ENCODE results near the gene MUS81. TPM values are rescaled to one million over a fixed set of nuclear protein-coding genes. Genes with fewer than 3 reads are reported as not detected.

Gene MUS81
- total RNA-seq (10 to 100 TPM; 37.7 to 39.2 TPM), total RNA-seq (28.4 to 115 (median 75.9) reads per million in 172 experiments)
- 44.0 TPM for polyA plus RNA-seq (2013, experiment 1 of 2)
- polyA plus RNA-seq (2013, experiment 2 of 2) = 56.4 TPM

DNA sequence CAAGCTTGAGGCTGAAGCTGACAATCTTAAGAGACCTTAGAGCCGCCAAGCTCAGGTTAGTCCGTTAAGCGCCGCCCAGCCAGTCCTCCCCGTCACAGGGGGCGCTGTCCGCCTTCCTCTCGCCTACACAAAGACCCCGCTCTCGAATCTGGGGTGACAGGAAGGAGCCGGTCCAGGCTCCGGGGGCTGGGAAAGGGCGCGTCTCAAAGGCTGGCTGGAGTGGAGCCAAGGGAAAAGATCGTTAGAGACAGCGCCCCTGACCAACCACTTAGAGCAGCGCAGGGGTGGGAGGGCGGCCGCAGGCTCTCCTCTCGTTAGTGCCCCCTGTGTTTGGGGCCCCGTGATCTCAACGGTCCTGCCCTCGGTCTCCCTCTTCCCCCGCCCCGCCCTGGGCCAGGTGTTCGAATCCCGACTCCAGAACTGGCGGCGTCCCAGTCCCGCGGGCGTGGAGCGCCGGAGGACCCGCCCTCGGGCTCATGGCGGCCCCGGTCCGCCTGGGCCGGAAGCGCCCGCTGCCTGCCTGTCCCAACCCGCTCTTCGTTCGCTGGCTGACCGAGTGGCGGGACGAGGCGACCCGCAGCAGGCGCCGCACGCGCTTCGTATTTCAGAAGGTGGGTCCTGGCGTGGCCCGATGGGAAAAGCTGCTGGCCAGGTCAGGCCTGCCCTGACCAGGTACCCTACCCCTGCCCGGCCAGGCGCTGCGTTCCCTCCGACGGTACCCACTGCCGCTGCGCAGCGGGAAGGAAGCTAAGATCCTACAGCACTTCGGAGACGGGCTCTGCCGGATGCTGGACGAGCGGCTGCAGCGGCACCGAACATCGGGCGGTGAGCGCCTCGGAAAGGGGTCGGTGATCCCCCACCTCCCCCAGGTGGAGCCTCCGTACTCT, at the start of gene MUS81:
Gene MUS81, plus strand, starts transcription at position 156 of the 887 bp plus-strand sequence. Its CDS starts 321 bp downstream, at position 477.
- DNase-seq = peak; percentile 92 to 99 (median 96)
- peak within 1 kb of the TSS; percentile 92 to 96 for H3K27ac ChIP-seq (ENCODE audit: low read depth in 1 of 2, low read length in 2 of 2)
- H3K36me3 ChIP-seq (ENCODE audit: insufficient read depth, low read length) = peaks cover 52% of the 10 kb centered on the region
- Mint-ChIP-seq H3K27ac (peak within 1 kb of the TSS; percentile 94), H3K27me3 (no peaks in the 10 kb centered on the region), H3K9me3 (no peaks in the 10 kb centered on the region), H3K36me3 (ENCODE audit: low read depth) (peaks cover 85% of the 10 kb centered on the region), H3K4me1 (ENCODE audit: low read depth) (peaks cover 47% of the 10 kb centered on the region), H3K4me3 (peak within 1 kb of the TSS; percentile 94)
- peak; percentile 94 for TF ChIP-seq CTCF (IDR thresholded peaks at IDR 0.05)
- H3K4me1 ChIP-seq (ENCODE audit: insufficient read depth, low read length) = peaks cover 66% of the 10 kb centered on the region
- H3K27me3 ChIP-seq (ENCODE audit: control insufficient read depth in 1 of 2, insufficient read depth in 2 of 2, low read length in 2 of 2) = no peaks in the 10 kb centered on the region
- peak within 1 kb of the TSS; percentile 90 for H3K4me3 ChIP-seq (ENCODE audit: low read length)
- ATAC-seq (ENCODE audit: poor library complexity) = peak; percentile 40
- intact Hi-C loops (cut with DNase I, micrococcal nuclease) = loop anchor here (1.0 kb wide), 3 partner anchors 13 to 28 kb away; partner anchors contain the start of gene FIBP (in 1 of the 2)
- CTCF ChIA-PET = interaction anchor here (0.5 to 5.2 kb wide), 29 partner anchors 9 to 421 kb away, joined by 3 to 80 read pairs (median 4); partner anchors contain the start of genes BANF1, C11orf68, CCDC85B and CTSW
- POLR2A ChIA-PET = interaction anchor here (0.9 to 5.8 kb wide), 38 partner anchors 9 to 1543 kb away, joined by 3 to 248 read pairs (median 8); partner anchors contain the start of genes BANF1, C11orf68, CCDC85B and CST6
- H3K9me3 ChIP-seq (ENCODE audit: control insufficient read depth in 1 of 2, insufficient read depth in 1 of 2, low read length in 2 of 2) = no peaks in the 10 kb centered on the region

GRCh38 chr11:65811764-65812475, 48.3 kb upstream of the MUS81 start:
- intact Hi-C loops (cut with DNase I, micrococcal nuclease) = no loop called here
- Mint-ChIP-seq H3K4me1 (ENCODE audit: low read depth) (peaks cover 5% of the 10 kb centered on the region), H3K36me3 (ENCODE audit: low read depth) (no peaks in the 10 kb centered on the region), H3K9me3 (no peaks in the 10 kb centered on the region), H3K27me3 (peaks cover 4% of the 10 kb centered on the region), H3K27ac (no peak overlapping the region), H3K4me3 (no peak overlapping the region)
- H3K9me3 ChIP-seq (ENCODE audit: control insufficient read depth in 1 of 2, insufficient read depth in 1 of 2, low read length in 2 of 2) = no peaks in the 10 kb centered on the region
- POLR2A ChIA-PET = no interaction called here
- no peaks in the 10 kb centered on the region for H3K36me3 ChIP-seq (ENCODE audit: insufficient read depth, low read length)
- TF ChIP-seq CTCF (IDR thresholded peaks at IDR 0.05) = no peak
- no peak overlapping the region for H3K27ac ChIP-seq (ENCODE audit: low read depth in 1 of 2, low read length in 2 of 2)
- CTCF ChIA-PET = no interaction called here
- H3K27me3 ChIP-seq (ENCODE audit: control insufficient read depth in 1 of 2, insufficient read depth in 2 of 2, low read length in 2 of 2) = no peaks in the 10 kb centered on the region
- no peak for DNase-seq
- ATAC-seq (ENCODE audit: poor library complexity) = no peak
- H3K4me1 ChIP-seq (ENCODE audit: insufficient read depth, low read length) = peaks cover 3% of the 10 kb centered on the region
- no peak overlapping the region for H3K4me3 ChIP-seq (ENCODE audit: low read length)
